Panc1 (cell line): Measurements from ENCODE around the gene ITIH2. TPM values are rescaled to one million over a fixed set of nuclear protein-coding genes. Genes with fewer than 3 reads are reported as not detected.

Experiments
- ATAC-seq: fragments of 200-7000 bp; cut with Tn5 transposase; 2 replicates; pipeline ENCODE4 v1.9.1; 2020; ENCODE audit warnings: mild to moderate bottlenecking, moderate library complexity
- BruUV-seq: library from RNA; stranded (reverse); fragments of 400-500 nt; replicated peaks from 2 replicates; lab custom pipeline; 2021; lab: Mats Ljungman, UMichigan
- CTCF ChIA-PET: fragments of 300-600 bp; sonication (Branson Sonifier 250); formaldehyde crosslinking; loops from one replicate; lab custom pipeline; 2022; ENCODE audit warnings: antibody characterized with exemption; lab: Charles Lee
- POLR2A ChIA-PET: fragments of 300-600 bp; sonication (Branson Sonifier 250); formaldehyde crosslinking; loops from one replicate; lab custom pipeline; 2022; ENCODE audit warnings: antibody characterized with exemption; lab: Charles Lee
- DNase-seq: peaks from one replicate; pipeline ENCODE4 v3.0.0-alpha.2; 2010; ENCODE audit warnings: low read depth, low spot score
- H3K27ac ChIP-seq: 2 replicates; pipeline ENCODE4 v1.5.1; 2011; ENCODE audit warnings: mild to moderate bottlenecking, low read length, inconsistent platforms
- H3K27me3 ChIP-seq: fragments of 200-500 bp; sonication (Bioruptor generic); 2 replicates; pipeline ENCODE4 v1.6.0; 2014; ENCODE audit warnings: low read length, inconsistent platforms; ENCODE audit not compliant: control insufficient read depth, insufficient read depth
- H3K36me3 ChIP-seq: fragments of 200-500 bp; sonication (Bioruptor generic); 2 replicates; pipeline ENCODE4 v1.5.1; 2014; ENCODE audit warnings: inconsistent platforms, mild to moderate bottlenecking, low read length, moderate library complexity; ENCODE audit not compliant: control insufficient read depth, insufficient read depth
- H3K4me1 ChIP-seq: 2 replicates; pipeline ENCODE4 v1.5.1; 2011; ENCODE audit warnings: inconsistent platforms, mild to moderate bottlenecking, low read length, moderate library complexity; ENCODE audit not compliant: control insufficient read depth, insufficient read depth
- H3K4me3 ChIP-seq, 2 experiments: 2 replicates each; pipeline ENCODE4 v1.5.1; 2011 to 2012; ENCODE audit warnings: low read depth in 2 of 2, low read length in 2 of 2, mild to moderate bottlenecking in 2 of 2, inconsistent platforms in 1 of 2, moderate library complexity in 1 of 2
- H3K9me3 ChIP-seq: fragments of 200-500 bp; sonication (Bioruptor generic); 2 replicates; pipeline ENCODE4 v1.5.1; 2014; ENCODE audit warnings: low read depth, mild to moderate bottlenecking, inconsistent platforms, low read length, moderate library complexity; ENCODE audit not compliant: control insufficient read depth, insufficient read depth
- POLR2AphosphoS5 ChIP-seq: IDR thresholded peaks from 2 replicates; pipeline ENCODE4 v1.6.1; 2012; ENCODE audit warnings: mild to moderate bottlenecking, low read depth, low read length, moderate library complexity
- SIN3A ChIP-seq: IDR thresholded peaks from 2 replicates; pipeline ENCODE4 v1.6.1; 2012; ENCODE audit warnings: low read depth, mild to moderate bottlenecking, low read length, moderate library complexity, borderline replicate concordance; ENCODE audit not compliant: insufficient read depth
- TCF7L2 ChIP-seq: IDR thresholded peaks from 2 replicates; pipeline ENCODE4 v1.6.1; 2011; ENCODE audit warnings: mild to moderate bottlenecking, low read depth, low read length, inconsistent platforms
- in situ Hi-C: cut with HindIII; loops from 2 replicates; pipeline ENCODE4 v1.10.0; 2016; ENCODE audit warnings: low sequenced_read_pairs, low pct_unique_long_range_greater_than_20kb
- intact Hi-C: fragments of 100-400 bp; cut with micrococcal nuclease; formaldehyde crosslinking; loops from one replicate; pipeline ENCODE4 v1.10.0; 2022; ENCODE audit not compliant: unreplicated experiment
- total RNA-seq: library from RNA; stranded (reverse); gene quantifications from one replicate; pipeline ENCODE4 v1.2.1, GENCODE V29; 2021; ENCODE audit not compliant: unreplicated experiment
- TF ChIP-seq, protein P1 (sequence below): fragments of 450-650 bp; IDR thresholded peaks from 2 replicates; pipeline ENCODE4 v1.5.1; 2017; ENCODE audit warnings: mild to moderate bottlenecking
- TF ChIP-seq, protein P2 (sequence below), 2 experiments: IDR thresholded peaks; 2 replicates each; pipeline ENCODE4 v1.6.1; 2011 to 2012; ENCODE audit warnings: low read depth in 2 of 2, control low read depth in 1 of 2, low read length in 1 of 2, mild to moderate bottlenecking in 1 of 2, moderate library complexity in 1 of 2; ENCODE audit not compliant: insufficient read depth in 1 of 2

Gene ITIH2
- total RNA-seq, 1 experiment from 2014 or later = 0.67 TPM

DNA sequence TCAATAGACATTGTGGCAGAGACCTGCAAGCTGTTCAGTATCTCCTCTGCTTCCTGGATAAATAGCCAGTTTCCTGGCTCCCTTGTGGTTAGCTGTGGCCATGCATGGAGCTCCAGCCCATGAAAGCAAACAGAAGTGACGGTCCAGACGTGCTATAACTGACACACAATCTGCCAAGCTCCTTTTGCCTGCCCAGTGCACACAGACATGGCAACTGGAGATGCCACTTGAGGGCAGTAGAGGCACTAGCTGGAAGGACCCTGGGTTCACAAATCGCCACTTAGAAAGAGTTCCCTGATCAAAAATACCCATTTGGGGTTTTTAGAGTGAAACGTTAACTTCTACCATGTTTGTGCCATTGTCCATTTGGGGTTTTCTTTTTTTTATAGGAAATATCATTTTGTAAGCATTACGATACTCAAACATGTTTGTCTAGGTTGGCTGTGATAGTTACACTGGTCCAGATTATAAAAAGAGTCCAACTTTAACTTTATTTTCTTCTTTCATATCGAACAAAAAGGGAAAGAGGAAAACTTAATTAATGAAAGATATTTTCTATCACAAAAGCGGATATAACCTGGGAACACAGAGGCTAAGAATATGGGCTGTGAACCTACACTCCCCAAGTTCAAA, 53.4 kb downstream of the ITIH2 start:
- no peaks in the 10 kb centered on the region for H3K4me1 ChIP-seq
- no peak overlapping the region for H3K4me3 ChIP-seq
- H3K27ac ChIP-seq = no peak overlapping the region
- ChIA-PET POLR2A (no interaction called here), CTCF (interaction anchor here (0.6 kb wide), 1 partner anchor 230 kb away, joined by 3 read pairs; no protein-coding TSS in a partner anchor)
- DNase-seq (peak; percentile 4), ATAC-seq (0 out of 2 replicates have a peak, but pooled peaks have one; percentile 56)
- no peak for TF ChIP-seq POLR2AphosphoS5
- TF ChIP-seq, protein P1, sequence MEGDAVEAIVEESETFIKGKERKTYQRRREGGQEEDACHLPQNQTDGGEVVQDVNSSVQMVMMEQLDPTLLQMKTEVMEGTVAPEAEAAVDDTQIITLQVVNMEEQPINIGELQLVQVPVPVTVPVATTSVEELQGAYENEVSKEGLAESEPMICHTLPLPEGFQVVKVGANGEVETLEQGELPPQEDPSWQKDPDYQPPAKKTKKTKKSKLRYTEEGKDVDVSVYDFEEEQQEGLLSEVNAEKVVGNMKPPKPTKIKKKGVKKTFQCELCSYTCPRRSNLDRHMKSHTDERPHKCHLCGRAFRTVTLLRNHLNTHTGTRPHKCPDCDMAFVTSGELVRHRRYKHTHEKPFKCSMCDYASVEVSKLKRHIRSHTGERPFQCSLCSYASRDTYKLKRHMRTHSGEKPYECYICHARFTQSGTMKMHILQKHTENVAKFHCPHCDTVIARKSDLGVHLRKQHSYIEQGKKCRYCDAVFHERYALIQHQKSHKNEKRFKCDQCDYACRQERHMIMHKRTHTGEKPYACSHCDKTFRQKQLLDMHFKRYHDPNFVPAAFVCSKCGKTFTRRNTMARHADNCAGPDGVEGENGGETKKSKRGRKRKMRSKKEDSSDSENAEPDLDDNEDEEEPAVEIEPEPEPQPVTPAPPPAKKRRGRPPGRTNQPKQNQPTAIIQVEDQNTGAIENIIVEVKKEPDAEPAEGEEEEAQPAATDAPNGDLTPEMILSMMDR = peak; percentile 55
- no peaks in the 10 kb centered on the region for H3K9me3 ChIP-seq
- peaks cover 23% of the 10 kb centered on the region for H3K36me3 ChIP-seq
- intact Hi-C loops = no loop called here
- in situ Hi-C loops = no loop called here
- H3K27me3 ChIP-seq = no peaks in the 10 kb centered on the region
- no TSS peak for BruUV-seq

DNA sequence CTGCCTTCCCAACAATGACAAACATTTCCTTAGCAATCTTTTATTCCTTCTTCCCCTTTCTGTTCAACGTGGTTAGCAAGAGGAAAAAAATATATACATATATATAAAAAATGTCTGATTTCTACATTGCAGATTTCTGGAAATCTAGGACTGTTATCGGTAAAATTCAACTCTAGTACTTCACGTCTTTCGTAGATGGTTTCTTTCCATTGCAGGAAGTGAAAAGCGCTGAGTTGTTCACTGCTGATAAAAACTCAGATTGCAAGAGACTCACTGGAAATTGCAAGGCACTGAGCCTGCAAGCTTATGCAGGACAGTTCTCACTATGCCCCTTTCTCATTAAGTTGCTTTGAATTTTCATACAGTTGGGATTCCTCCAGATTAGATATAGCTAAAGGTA, 60.8 kb downstream of the ITIH2 start:
- Histone ChIP-seq H3K36me3 (peaks cover 22% of the 10 kb centered on the region), H3K4me1 (no peaks in the 10 kb centered on the region), H3K27ac (no peak overlapping the region), H3K27me3 (no peaks in the 10 kb centered on the region), H3K4me3 (no peak overlapping the region), H3K9me3 (no peaks in the 10 kb centered on the region)
- intact Hi-C loops (no loop called here), in situ Hi-C loops (no loop called here)
- BruUV-seq = no TSS peak
- ChIA-PET POLR2A (no interaction called here), CTCF (no interaction called here)
- DNase-seq (no peak), ATAC-seq (no peak)
- TF ChIP-seq POLR2AphosphoS5 (no peak), SIN3A (no peak), TCF7L2 (no peak)
- TF ChIP-seq, protein P2, sequence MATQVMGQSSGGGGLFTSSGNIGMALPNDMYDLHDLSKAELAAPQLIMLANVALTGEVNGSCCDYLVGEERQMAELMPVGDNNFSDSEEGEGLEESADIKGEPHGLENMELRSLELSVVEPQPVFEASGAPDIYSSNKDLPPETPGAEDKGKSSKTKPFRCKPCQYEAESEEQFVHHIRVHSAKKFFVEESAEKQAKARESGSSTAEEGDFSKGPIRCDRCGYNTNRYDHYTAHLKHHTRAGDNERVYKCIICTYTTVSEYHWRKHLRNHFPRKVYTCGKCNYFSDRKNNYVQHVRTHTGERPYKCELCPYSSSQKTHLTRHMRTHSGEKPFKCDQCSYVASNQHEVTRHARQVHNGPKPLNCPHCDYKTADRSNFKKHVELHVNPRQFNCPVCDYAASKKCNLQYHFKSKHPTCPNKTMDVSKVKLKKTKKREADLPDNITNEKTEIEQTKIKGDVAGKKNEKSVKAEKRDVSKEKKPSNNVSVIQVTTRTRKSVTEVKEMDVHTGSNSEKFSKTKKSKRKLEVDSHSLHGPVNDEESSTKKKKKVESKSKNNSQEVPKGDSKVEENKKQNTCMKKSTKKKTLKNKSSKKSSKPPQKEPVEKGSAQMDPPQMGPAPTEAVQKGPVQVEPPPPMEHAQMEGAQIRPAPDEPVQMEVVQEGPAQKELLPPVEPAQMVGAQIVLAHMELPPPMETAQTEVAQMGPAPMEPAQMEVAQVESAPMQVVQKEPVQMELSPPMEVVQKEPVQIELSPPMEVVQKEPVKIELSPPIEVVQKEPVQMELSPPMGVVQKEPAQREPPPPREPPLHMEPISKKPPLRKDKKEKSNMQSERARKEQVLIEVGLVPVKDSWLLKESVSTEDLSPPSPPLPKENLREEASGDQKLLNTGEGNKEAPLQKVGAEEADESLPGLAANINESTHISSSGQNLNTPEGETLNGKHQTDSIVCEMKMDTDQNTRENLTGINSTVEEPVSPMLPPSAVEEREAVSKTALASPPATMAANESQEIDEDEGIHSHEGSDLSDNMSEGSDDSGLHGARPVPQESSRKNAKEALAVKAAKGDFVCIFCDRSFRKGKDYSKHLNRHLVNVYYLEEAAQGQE (IDR thresholded peaks at IDR 0.05; ENCODE audit: insufficient read depth in 1 of 2, low read depth in 2 of 2, low read length in 1 of 2) = no peak
- TF ChIP-seq, protein P1 = no peak
